GM19023 (cell line): Measurements from ENCODE around the gene DAG1.

Experiments used
- ATAC-seq: cut with Tn5 transposase; IDR thresholded peaks from one replicate; pipeline ENCODE4 v1.9.1; 2021; ENCODE audit warnings: mild to moderate bottlenecking, moderate library complexity; ENCODE audit not compliant: unreplicated experiment

Gene DAG1

GRCh38 chr3:49512781-49513355 is 42.8 kb downstream of the DAG1 start:
- no peak for ATAC-seq

- ATAC-seq = no peak
Observed at GRCh38 chr3:49513494-49514124, 43.5 kb downstream of the DAG1 start.

- ATAC-seq = no peak
Observed at GRCh38 chr3:49518016-49518415, 47.9 kb downstream of the DAG1 start.

DNA sequence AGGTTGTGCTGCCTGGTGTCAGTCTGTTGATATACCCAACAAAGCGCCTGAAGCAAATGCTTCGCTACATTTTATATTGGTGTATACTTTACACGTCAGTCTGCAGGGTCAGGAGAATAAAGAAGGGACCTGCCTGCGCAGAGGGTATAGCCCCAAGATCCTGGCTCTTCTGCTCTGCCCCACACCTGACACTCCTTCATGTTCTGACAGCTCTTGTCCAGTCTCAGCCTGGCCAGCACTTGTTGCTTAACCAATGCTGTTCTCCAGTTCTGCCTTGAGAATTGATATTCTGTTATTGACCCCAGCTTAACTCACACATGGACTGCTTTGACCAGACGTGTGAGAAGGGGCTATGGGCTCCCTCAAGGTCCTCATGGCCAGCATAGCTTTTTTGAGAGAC is 48.4 kb downstream of the DAG1 start:
- ATAC-seq = no peak

DNA sequence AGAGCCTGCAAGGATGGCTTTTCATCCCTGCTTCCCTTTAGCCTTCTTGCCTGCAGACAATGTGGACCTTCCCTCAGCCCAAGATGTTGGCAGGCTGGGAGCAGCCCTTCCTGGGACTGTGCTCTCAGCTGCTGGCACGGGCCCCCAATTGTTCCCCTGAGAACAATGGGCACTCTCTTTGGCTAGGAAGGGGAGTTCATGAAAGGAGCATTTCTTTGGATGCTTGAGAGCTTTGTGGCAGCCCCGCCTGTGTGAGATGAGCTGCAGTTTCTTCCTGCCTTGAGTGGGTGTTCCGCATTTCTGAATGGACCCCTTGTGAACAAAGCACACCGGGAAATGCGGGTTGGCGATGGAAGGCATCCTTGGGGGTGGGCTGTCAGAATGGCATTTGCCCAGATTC is 49.2 kb downstream of the DAG1 start:
- no peak for ATAC-seq

DNA sequence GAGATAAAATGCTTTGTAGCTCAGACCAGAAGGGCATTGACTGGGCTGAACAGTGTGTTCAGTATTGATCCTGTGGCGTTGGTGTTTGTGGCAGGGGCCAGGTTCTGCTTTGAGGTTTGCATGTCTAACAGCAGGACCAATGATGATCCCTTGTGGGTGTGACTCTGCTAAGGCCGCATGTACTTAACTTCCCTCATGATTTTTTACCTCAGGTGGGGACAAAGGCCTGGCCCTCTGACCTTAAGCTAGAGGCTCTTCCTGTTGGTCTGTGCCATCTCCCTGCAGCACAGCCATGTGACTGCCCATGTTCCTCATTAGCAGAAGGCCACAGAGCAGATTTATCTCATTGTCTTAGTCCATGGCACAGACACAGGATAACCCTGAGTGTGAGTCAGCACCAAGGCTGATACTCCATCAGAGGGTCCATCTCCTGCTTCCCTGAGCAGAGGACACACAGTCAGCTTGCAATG is 49.9 kb downstream of the DAG1 start:
- no peak for ATAC-seq

GRCh38 chr3:49523756-49524747 is 54.0 kb downstream of the DAG1 start:
- ATAC-seq = no peak

- ATAC-seq = no peak
Observed at GRCh38 chr3:49529567-49529966, 59.5 kb downstream of the DAG1 start.

DNA sequence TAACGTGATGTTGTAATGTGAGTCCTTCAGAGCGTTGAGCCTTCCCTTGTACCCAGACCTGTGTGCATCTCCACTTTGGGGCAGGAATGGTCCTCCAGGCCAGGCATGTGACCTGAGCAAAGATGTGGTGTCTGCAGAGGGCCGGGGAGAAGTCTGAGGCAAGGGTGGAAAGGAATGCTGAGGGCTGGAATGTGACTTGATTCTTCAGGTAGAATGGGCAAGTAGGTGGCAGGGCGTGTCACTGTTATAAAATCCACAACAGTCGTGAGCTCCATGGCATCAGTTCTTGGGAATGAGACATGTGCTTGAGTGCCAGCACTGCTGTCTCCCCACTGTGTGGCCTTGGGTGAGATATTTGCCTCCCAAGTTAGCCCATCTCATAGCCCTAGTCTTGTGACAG is 60.2 kb downstream of the DAG1 start:
- no peak for ATAC-seq

DNA sequence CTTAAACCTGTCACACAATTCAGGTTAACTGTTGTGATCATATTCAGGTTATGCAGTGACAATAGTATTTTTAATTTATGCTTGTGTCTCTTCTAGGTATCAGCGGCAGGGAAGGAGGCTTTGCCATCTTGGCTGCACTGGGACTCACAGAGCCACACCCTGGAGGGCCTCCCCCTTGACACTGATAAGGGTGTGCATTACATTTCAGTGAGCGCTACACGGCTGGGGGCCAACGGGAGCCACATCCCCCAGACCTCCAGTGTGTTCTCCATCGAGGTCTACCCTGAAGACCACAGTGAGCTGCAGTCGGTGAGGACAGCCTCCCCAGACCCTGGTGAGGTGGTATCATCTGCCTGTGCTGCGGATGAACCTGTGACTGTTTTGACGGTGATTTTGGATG is 60.6 kb downstream of the DAG1 start:
- ATAC-seq = no peak

- no peak for ATAC-seq
Observed at GRCh38 chr3:49531218-49531617, 61.2 kb downstream of the DAG1 start.

DNA sequence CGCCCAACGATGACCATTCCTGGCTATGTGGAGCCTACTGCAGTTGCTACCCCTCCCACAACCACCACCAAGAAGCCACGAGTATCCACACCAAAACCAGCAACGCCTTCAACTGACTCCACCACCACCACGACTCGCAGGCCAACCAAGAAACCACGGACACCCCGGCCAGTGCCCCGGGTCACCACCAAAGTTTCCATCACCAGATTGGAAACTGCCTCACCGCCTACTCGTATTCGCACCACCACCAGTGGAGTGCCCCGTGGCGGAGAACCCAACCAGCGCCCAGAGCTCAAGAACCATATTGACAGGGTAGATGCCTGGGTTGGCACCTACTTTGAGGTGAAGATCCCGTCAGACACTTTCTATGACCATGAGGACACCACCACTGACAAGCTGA is 61.6 kb downstream of the DAG1 start:
- ATAC-seq = no peak

DNA sequence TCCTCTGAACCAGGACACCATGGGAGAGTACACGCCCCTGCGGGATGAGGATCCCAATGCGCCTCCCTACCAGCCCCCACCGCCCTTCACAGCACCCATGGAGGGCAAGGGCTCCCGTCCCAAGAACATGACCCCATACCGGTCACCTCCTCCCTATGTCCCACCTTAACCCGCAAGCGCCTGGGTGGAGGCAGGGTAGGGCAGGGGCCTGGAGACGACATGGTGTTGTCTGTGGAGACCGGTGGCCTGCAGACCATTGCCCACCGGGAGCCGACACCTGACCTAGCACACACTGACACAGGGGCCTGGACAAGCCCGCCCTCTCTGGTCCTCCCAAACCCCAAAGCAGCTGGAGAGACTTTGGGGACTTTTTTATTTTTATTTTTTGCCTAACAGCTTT is 63.0 kb downstream of the DAG1 start:
- ATAC-seq = no peak

GRCh38 chr3:49533786-49534519 is 63.9 kb downstream of the DAG1 start:
- no peak for ATAC-seq

GRCh38 chr3:49534581-49535441 is 64.7 kb downstream of the DAG1 start:
- ATAC-seq = no peak

DNA sequence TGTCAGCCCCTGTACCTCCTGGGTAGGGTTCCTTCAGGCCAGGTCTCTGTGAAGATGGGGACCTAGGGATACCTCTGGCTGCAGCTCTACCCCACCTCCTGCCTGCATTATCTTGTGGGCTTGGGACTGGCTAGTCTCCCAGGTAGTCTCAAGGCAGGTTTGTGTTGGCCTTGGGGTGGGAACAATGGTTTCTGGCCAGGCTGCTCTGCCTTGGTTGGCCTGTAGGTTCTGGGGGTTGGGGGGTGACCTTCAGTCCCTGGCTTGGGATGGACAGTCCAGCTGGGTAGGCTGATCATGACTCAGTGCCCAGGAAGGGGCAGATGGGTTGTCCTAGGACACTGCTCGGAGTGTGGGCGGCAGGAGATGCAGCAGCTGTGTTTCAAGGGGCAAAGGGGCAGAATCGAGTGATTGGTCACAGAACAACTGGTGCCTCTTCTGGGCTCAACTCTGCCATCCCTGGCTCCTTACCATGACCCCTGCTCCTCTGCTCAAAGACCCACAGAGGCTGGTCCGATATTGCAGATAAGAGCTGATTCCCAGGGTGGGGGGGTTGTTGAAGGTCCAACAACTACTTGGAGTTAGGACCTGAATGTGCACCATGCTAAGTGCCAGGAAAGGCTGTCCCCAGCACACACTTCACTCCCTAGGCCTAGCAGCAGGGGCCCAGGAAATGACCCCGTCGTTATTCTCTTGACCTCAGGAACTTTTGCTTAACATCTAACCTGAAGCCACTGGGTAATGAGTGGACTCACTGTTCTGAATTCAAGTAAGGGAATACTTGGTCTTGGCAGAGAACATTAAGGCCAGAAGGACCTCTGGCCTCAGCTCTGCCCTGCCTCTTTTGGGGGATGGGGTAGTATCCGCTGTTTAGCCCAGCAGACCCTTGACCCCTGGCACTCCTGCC is 66.2 kb downstream of the DAG1 start:
- no peak for ATAC-seq

DNA sequence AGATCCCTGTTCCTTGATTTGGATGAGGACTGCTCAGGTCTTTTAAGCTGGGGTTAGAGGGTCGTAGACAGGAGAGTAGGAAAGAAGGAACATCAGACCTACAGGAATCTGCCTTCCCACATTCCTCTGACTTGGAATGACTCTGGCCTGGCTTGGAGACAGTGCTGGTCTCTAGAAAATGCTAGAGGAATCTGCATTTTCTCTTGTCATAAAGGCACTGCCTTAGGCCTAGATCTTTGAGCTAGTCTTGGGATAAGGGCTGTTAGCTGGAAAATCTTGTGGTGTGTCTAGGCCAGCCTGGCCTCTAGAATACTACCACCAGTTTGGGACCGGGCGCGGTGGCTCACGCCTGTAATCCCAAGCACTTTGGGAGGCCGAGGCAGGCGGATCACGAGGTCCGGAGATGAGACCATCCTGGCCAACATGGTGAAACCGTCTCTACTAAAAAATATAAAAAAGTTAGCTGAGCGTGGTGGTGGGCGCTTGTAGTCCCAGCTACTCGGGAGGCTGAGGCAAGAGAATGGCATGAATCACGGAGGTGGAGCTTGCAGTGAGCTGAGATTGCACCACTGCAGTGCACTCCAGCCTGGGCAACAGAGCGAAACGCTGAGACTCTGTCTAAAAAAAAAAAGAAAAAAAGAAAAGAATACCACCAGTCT is 66.9 kb downstream of the DAG1 start:
- no peak for ATAC-seq

DNA sequence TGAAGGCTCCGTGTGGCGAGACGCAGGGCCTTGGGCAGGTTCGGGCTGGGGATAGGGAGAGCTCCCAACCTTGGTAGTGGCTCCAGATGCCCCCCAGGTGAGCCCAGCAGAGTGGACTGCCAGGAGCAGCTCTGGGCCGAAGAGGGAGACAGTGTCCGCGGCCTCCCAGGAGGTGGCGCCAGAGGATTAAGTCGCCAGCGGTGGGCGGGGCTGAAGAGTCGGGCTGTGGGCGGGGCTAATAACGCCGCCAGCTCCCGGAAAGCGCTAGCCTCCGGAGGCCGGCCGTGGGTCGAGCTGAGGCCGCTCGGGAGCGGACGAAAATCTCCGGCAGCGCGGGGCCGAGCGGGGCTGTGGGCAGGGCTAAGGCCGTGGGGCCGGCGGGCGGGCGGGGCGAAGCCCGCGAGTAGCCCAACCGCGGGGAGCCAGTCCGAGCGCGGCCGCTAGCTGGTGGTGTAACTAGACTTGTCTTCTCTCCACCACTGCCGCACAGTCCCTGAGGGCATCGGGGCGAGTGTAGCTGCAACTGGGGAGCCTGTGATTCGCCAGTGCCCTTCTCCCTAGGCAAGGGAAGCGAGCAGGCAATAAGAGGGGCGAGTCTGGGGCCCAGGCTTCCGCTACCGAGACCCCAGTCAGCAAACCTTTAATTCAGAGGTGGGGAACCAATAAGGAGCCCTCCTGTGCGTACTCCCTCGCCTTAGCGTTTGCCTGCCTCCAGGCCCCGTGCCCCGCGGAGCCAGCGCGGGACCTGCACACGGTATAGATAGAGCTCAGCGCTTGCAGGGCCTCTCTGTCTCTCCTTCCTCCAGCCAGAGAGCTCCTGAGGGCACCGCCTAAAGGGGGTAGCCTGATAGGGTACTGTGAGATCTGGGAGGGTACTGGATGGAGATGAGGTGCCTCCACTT is 69.8 kb downstream of the DAG1 start:
- ATAC-seq = peak; percentile 92
